SU-DHL-6 (cell line): ENCODE measurements around the gene TTC23.

ENCODE experiments used
- H2AFZ ChIP-seq: fragments of 200-600 bp; sonication (generic); 2 replicates; pipeline ENCODE4 v1.6.1; 2014; ENCODE audit warnings: low read depth, mild to moderate bottlenecking, moderate library complexity, mixed read lengths, antibody characterized with exemption, low read length; ENCODE audit not compliant: severe bottlenecking
- H3F3A ChIP-seq: fragments of 200-600 bp; shearing (Covaris generic); 2 replicates; pipeline ENCODE4 v1.6.0; 2016; ENCODE audit warnings: antibody characterized with exemption, mild to moderate bottlenecking; ENCODE audit not compliant: insufficient read depth
- H3K27ac ChIP-seq: fragments of 200-600 bp; sonication (generic); 2 replicates; pipeline ENCODE4 v1.5.1; 2016; ENCODE audit warnings: low read depth, mild to moderate bottlenecking, low read length, moderate library complexity, mixed read lengths
- H3K27me3 ChIP-seq: fragments of 200-600 bp; sonication (generic), shearing (Covaris generic); 2 replicates; pipeline ENCODE4 v1.6.0; 2014; ENCODE audit warnings: mild to moderate bottlenecking, low read length
- H3K36me3 ChIP-seq: fragments of 200-600 bp; sonication (generic); 2 replicates; pipeline ENCODE4 v1.6.1; 2014; ENCODE audit warnings: mild to moderate bottlenecking, low read length, mixed read lengths
- H3K4me2 ChIP-seq: fragments of 300-600, 200-600 bp; shearing (Covaris generic), sonication (generic); 2 replicates; pipeline ENCODE4 v1.6.0; 2014; ENCODE audit warnings: low read length, low read depth, mild to moderate bottlenecking; ENCODE audit not compliant: poor library complexity, severe bottlenecking
- H3K4me3 ChIP-seq: fragments of 200-600 bp; sonication (generic); 2 replicates; pipeline ENCODE4 v1.5.1; 2014; ENCODE audit warnings: antibody characterized with exemption, low read length, mild to moderate bottlenecking, mixed read lengths; ENCODE audit not compliant: insufficient read depth, poor library complexity, severe bottlenecking
- H3K79me2 ChIP-seq: fragments of 200-600 bp; sonication (generic); 2 replicates; pipeline ENCODE4 v1.6.1; 2014; ENCODE audit warnings: mild to moderate bottlenecking, low read length, moderate library complexity; ENCODE audit not compliant: insufficient read depth
- H3K9ac ChIP-seq: fragments of 200-600 bp; sonication (generic); 2 replicates; pipeline ENCODE4 v1.7.0; 2014; ENCODE audit warnings: mild to moderate bottlenecking, low read length
- H3K9me2 ChIP-seq: fragments of 200-600 bp; sonication (generic); replicated peaks from 2 replicates; pipeline ENCODE4 v1.6.1; 2014; ENCODE audit warnings: low read length; ENCODE audit not compliant: insufficient read depth
- H3K9me3 ChIP-seq: fragments of 200-600 bp; sonication (generic); 2 replicates; pipeline ENCODE4 v1.6.1; 2014; ENCODE audit warnings: low read length, mixed read lengths; ENCODE audit not compliant: insufficient read depth
- H4K20me1 ChIP-seq: fragments of 200-600 bp; sonication (generic); 2 replicates; pipeline ENCODE4 v1.6.1; 2014; ENCODE audit warnings: low read depth, mild to moderate bottlenecking, antibody characterized with exemption, low read length, moderate library complexity, mixed read lengths
- CTCF ChIP-seq: fragments of 200-600 bp; sonication (generic); IDR thresholded peaks from one replicate; pipeline ENCODE4 v1.5.1; 2017; ENCODE audit warnings: antibody characterized with exemption, mild to moderate bottlenecking, low read length, moderate library complexity; ENCODE audit not compliant: insufficient read depth, poor library complexity, severe bottlenecking
- EZH2phosphoT487 ChIP-seq: fragments of 200-600 bp; sonication (generic), shearing (Covaris generic); conservative IDR thresholded peaks from 2 replicates; pipeline ENCODE4 v1.6.1; 2018; ENCODE audit warnings: mild to moderate bottlenecking, antibody characterized with exemption, low read length, moderate library complexity, mixed read lengths

TTC23 gene

GRCh38 chr15:99132634-99133287 lies 116.6 kb downstream of the TTC23 start:
- Histone ChIP-seq H3K79me2 (no peaks in the 10 kb centered on the region), H3K9me3 (no peaks in the 10 kb centered on the region), H3K27me3 (no peaks in the 10 kb centered on the region), H3K36me3 (no peaks in the 10 kb centered on the region), H3F3A (no peaks in the 10 kb centered on the region), H3K4me2 (no peak overlapping the region), H4K20me1 (no peaks in the 10 kb centered on the region), H3K9me2 (no peaks in the 10 kb centered on the region), H3K9ac (no peak overlapping the region), H3K27ac (no peak overlapping the region), H3K4me3 (no peak overlapping the region), H2AFZ (no peak overlapping the region)
- TF ChIP-seq CTCF (no peak), EZH2phosphoT487 (no peak)

GRCh38 chr15:99132122-99132521 lies 117.3 kb downstream of the TTC23 start:
- Histone ChIP-seq H3K9ac (no peak overlapping the region), H4K20me1 (no peaks in the 10 kb centered on the region), H2AFZ (no peak overlapping the region), H3K4me3 (no peak overlapping the region), H3K27ac (no peak overlapping the region), H3K36me3 (no peaks in the 10 kb centered on the region), H3K9me3 (no peaks in the 10 kb centered on the region), H3K4me2 (no peak overlapping the region), H3K9me2 (no peaks in the 10 kb centered on the region), H3K27me3 (no peaks in the 10 kb centered on the region), H3F3A (no peaks in the 10 kb centered on the region), H3K79me2 (no peaks in the 10 kb centered on the region)
- TF ChIP-seq EZH2phosphoT487: no peak

- Histone ChIP-seq H3K27ac (no peak overlapping the region), H3K36me3 (no peaks in the 10 kb centered on the region), H3K4me2 (no peak overlapping the region), H4K20me1 (no peaks in the 10 kb centered on the region), H3K27me3 (no peaks in the 10 kb centered on the region), H3K9me2 (no peaks in the 10 kb centered on the region), H3K79me2 (no peaks in the 10 kb centered on the region), H3K9me3 (no peaks in the 10 kb centered on the region), H3K9ac (no peak overlapping the region), H2AFZ (no peak overlapping the region), H3K4me3 (no peak overlapping the region), H3F3A (no peaks in the 10 kb centered on the region)
- no peak for TF ChIP-seq EZH2phosphoT487
- TF ChIP-seq CTCF: no peak
Observed at GRCh38 chr15:99131441-99132023, 117.8 kb downstream of the TTC23 start.

- no peak overlapping the region for H3K4me2 ChIP-seq
- H3K4me3 ChIP-seq: no peak overlapping the region
- no peak overlapping the region for H3K27ac ChIP-seq
- no peaks in the 10 kb centered on the region for H3K9me2 ChIP-seq
- H3K79me2 ChIP-seq: no peaks in the 10 kb centered on the region
- TF ChIP-seq EZH2phosphoT487 (no peak), CTCF (no peak)
- H3K9ac ChIP-seq: no peak overlapping the region
- H3K36me3 ChIP-seq: no peaks in the 10 kb centered on the region
- no peaks in the 10 kb centered on the region for H3F3A ChIP-seq
- no peaks in the 10 kb centered on the region for H3K9me3 ChIP-seq
- H3K27me3 ChIP-seq: no peaks in the 10 kb centered on the region
- H4K20me1 ChIP-seq: no peaks in the 10 kb centered on the region
- H2AFZ ChIP-seq: no peak overlapping the region
Observed at GRCh38 chr15:99130765-99131440, 118.5 kb downstream of the TTC23 start.
